GM18861 (cell line): ENCODE data around the gene ACSM2A.
"Not testable (repeated sequence)": the region's sequence is repeated elsewhere in the genome, so short reads cannot be mapped to it uniquely, and the experiment has no call there.

Experiments used
- ATAC-seq: cut with Tn5 transposase; IDR thresholded peaks from one replicate; pipeline ENCODE4 v1.9.1; 2021; ENCODE audit not compliant: unreplicated experiment

ACSM2A gene

GRCh38 chr16:20453633-20454032, 2.3 kb downstream of the ACSM2A start:
- ATAC-seq, result not testable (repeated sequence)

DNA sequence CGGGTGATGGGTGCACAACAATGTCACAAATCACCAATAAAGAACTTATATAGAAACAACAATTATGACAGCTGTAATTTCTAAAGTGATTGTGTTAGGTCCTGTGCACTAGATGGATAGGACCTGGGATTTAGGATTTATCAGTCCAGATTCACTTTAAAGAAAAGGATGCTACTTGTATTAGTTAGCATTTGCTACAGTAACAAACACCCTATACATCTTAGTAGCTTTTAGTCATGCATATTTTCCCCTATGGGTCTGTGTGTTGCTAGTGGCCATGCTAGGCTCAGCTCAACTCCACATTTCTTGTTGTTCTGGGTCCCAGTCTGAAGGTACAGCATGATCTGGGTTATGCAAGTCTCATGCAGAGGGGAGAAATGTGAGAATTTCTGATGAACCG, 7.9 kb downstream of the ACSM2A start:
- ATAC-seq, result not testable (repeated sequence)

GRCh38 chr16:20460313-20460712, 9.0 kb downstream of the ACSM2A start:
- not testable (repeated sequence) for ATAC-seq

- ATAC-seq, result not testable (repeated sequence)
Observed at GRCh38 chr16:20468954-20469353, 17.6 kb downstream of the ACSM2A start.

GRCh38 chr16:20469930-20470329, 18.6 kb downstream of the ACSM2A start:
- not testable (repeated sequence) for ATAC-seq

GRCh38 chr16:20470732-20471131, 19.4 kb downstream of the ACSM2A start:
- not testable (repeated sequence) for ATAC-seq

- not testable (repeated sequence) for ATAC-seq
Observed at GRCh38 chr16:20477188-20477744, 25.9 kb downstream of the ACSM2A start.

DNA sequence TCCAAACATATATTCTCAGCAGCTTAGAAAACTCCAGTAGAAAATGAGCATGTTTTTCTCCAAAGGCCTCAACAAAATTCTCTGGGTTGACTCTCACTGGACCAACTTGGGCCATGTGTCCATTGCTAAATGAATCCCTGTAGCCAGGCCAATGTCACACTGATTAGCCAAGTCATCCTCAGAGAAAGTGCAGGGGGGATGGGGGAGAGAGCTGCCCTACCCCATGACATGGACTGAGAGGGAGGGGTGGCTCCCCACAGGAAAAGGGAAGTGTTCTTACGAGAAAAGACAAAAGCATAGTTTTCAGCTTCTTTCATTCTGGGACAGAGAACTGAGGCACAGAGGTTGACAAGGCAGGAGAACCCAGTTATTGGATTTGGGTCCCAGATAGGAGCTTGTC, 32.7 kb downstream of the ACSM2A start:
- ATAC-seq, result not testable (repeated sequence)

GRCh38 chr16:20484726-20485125, 33.4 kb downstream of the ACSM2A start:
- no peak for ATAC-seq

- ATAC-seq, result no peak
Observed at GRCh38 chr16:20485408-20485807, 34.1 kb downstream of the ACSM2A start.

GRCh38 chr16:20490994-20491393, 39.7 kb downstream of the ACSM2A start:
- not testable (repeated sequence) for ATAC-seq

DNA sequence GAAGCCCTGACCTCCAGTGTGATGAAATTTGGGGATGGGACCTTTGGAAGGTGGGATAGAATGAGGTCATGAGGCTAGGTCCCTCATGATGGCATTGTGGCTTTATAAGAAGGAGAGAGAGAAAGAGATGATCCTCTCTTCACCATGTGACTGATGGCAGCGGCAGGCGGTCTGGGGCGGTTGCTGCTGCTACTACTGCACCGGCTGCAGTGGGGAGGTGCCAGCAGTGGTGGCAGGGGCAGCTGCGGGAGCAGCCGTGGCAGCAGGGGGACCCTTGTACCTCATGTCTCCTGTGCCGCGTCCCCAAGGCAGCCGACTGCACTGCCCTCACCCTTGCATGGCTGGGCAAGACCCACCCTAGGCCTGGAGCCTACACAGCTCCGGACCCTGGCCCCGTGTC, 40.1 kb downstream of the ACSM2A start:
- not testable (repeated sequence) for ATAC-seq

- ATAC-seq, result no peak
Observed at GRCh38 chr16:20504418-20504817, 53.1 kb downstream of the ACSM2A start.

GRCh38 chr16:20507280-20507679, 56.0 kb downstream of the ACSM2A start:
- ATAC-seq, result no peak

GRCh38 chr16:20510323-20510722, 59.0 kb downstream of the ACSM2A start:
- ATAC-seq, result no peak

DNA sequence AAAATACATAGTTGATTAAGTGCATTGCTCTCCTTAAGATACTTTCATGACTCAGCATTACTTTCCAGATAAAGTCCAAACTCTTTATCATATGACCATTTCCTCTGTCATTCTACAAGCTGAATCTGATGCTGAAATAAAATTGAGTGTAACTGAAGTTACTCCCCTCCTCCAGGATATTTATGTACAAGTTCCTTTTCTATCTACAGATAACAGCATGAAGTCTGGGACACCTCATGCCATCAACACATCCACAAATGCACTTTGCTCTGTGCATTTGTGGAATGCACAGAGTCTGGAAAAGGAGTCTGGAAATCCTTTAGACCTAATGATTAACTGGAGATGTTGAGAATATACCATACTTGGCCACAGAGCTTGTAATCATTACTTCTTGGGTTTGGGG, 64.4 kb downstream of the ACSM2A start:
- no peak for ATAC-seq

DNA sequence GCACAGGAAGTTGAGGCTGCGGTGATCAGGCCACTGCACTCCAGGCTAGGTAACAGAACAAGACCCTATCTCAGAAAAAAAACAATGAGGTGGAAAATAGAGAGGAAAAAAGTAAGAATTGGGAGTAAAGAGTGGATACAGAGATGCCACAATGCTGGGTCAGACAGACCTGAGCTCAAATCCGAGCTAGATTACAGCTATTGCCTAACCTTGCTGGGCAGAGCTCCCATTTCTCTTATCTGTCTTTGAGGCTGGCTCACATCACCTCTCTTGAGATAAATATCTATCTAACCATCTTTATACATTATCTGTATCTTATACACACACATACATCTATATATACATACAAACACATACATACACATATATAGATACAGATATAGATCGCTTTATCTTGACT, 65.8 kb downstream of the ACSM2A start:
- no peak for ATAC-seq

- ATAC-seq, result no peak
Observed at GRCh38 chr16:20519231-20519630, 67.9 kb downstream of the ACSM2A start.

DNA sequence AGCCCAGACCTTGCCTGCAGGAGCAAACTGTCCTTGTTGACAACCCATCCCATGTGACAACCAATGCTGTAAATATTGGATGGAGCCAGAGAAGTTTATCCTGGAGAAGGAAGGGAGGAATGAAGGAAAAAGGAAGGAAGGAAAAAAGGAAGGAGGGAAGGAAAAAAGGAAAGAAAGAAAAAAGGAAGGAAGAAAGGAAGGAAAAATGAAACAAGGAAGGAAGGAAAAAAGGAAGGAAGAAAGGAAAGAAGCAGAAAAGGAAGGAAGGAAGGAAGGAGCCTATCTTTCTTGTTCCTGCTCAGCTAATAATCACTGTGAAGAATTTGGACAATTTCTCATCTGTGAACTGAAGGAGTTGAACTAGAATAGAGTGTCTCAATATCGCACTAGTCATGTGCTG, 68.8 kb downstream of the ACSM2A start:
- no peak for ATAC-seq

DNA sequence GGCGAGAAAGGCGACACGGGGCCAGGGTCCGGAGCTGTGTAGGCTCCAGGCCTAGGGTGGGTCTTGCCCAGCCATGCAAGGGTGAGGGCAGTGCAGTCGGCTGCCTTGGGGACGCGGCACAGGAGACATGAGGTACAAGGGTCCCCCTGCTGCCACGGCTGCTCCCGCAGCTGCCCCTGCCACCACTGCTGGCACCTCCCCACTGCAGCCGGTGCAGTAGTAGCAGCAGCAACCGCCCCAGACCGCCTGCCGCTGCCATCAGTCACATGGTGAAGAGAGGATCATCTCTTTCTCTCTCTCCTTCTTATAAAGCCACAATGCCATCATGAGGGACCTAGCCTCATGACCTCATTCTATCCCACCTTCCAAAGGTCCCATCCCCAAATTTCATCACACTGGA, 80.5 kb downstream of the ACSM2A start:
- ATAC-seq, result not testable (repeated sequence)

DNA sequence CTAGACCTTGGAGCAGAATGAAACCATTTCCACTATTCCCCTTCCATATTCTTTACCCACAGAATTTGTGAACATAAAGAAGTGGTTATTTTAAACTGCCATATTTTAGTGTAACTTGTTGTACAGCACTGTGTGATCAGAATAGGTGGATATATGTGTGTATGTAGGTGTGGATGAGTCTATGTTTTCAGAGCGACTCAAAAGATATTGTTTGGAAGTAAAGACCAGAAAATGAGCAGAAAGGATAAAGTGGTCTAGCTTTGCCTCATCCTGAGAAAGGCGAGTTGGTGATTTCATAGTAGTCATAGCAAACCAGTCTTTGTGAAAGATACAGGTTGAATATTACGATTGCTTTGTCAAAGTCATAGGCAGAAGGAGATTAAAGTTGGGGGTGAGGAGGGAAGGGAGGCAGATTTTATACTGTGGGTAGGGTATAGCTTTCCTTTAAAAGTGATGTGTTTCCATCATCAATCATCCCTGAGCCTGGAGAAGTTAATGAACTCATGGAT, 81.0 kb downstream of the ACSM2A start:
- ATAC-seq, result not testable (repeated sequence)

DNA sequence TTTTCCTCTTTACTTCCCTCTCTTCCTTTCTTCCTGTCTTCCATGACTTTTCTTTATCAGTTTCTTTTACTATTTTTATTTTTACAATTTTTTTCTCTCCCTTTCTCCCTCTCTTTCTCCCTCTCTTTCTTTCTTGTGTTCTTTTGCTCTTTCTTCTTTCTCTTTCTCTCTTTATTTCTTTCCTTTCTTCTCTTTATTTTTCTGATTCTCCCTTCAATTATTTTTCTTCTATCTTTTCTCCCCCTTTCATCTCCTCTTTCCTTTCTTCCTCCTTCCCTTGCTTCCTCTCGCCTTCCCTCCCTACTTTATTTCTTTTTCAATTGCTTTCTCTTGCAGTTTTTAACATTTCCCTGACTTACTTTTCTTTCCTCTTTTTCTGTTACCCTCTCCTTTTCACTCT, 85.3 kb downstream of the ACSM2A start:
- ATAC-seq, result not testable (repeated sequence)
